GM19455 (cell line): ENCODE data around the gene GSG1.

Experiments
- ATAC-seq: cut with Tn5 transposase; IDR thresholded peaks from one replicate; pipeline ENCODE4 v1.9.1; 2021; ENCODE audit not compliant: unreplicated experiment

The GSG1 gene

GRCh38 chr12:13103391-13104033 lies at the start of gene GSG1:
TSS of gene GSG1 (minus strand) at chr12:13103667. CDS start at chr12:13103512, 155 bp downstream.
- ATAC-seq = no peak

GRCh38 chr12:13153180-13153579 lies 49.7 kb upstream of the GSG1 start:
- ATAC-seq = no peak

GRCh38 chr12:13152756-13153155 lies 49.3 kb upstream of the GSG1 start:
- no peak for ATAC-seq

DNA sequence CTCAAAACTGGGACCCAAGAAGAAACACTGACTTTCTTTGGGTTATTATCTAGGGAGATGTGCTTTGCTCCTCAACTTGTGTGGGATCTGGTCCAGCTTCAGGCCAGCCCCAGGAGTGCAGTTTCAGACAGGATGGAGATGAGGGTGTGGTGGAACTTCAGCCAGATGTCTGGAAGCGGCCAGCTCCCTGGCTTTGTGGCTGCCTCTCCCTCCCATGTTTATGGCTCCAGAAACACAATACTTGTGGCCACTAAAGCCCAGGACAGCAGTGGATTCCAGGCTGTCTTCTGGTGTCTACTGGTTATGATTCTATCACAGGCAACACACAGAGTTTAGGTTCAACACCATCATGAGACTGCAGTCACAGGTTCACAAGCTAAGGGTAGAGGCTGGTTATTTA lies 48.8 kb upstream of the GSG1 start:
- ATAC-seq = no peak

GRCh38 chr12:13149411-13149810 lies 45.9 kb upstream of the GSG1 start:
- ATAC-seq = no peak

GRCh38 chr12:13148485-13148847 lies 45.0 kb upstream of the GSG1 start:
- ATAC-seq = no peak

DNA sequence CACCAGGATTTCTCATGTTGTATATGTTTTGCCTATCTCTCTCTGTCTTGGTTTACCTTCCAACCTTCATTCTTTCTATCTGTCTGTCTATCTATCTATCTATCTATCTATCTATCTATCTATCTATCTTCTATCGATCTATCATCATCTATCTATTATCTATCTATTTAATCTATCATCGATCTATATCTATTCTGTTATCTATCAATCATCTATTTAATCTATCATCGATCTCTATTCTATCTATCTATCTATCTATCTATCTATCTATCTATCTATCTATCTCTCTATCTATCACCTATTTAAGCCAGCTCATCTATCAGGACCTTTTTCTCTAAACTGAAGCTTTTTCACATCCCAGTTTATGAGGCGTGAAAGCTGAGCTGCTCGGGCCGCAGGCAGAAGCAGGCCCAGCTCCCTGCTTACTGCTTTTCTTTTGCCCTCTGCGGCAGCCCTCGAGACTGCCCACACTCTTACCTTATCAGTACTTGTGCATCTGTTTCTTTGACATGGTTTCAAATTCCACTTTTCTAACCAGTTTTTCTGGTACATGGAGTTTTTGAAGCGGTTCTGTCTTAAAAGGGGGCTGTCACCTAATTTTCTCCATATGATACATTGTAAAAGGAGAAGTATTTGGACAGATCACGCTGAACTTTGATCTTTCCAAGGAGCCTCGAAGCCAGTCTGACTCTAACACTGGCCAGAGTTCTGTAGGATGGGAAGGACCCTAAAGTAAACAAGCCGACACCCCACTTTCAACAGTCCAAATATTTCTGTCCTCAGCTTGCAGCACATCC lies 44.4 kb upstream of the GSG1 start:
- no peak for ATAC-seq

- ATAC-seq = no peak
Observed at GRCh38 chr12:13146336-13146938, 43.0 kb upstream of the GSG1 start.

- no peak for ATAC-seq
Observed at GRCh38 chr12:13144266-13144828, 40.9 kb upstream of the GSG1 start.

DNA sequence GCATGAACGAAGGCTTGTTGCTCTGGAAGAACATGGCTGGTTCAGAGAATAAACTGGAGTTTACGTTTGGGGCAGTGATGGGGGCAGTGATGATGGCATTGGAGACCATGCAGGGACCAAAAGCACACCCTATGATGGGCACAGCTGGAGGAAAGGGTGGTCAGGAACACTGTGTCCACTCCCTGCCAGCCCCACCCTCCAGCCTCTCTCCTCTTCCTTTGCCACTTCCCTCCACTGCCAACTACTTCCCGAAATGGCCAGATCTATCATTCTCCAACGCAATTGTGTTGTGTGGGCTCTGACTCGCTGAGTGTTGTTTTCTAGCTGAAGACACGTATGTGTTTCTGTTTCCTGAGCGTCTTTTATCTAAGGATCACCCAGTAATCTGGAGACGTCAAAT lies 39.3 kb upstream of the GSG1 start:
- ATAC-seq = no peak

GRCh38 chr12:13141686-13142085 lies 38.2 kb upstream of the GSG1 start:
- no peak for ATAC-seq

DNA sequence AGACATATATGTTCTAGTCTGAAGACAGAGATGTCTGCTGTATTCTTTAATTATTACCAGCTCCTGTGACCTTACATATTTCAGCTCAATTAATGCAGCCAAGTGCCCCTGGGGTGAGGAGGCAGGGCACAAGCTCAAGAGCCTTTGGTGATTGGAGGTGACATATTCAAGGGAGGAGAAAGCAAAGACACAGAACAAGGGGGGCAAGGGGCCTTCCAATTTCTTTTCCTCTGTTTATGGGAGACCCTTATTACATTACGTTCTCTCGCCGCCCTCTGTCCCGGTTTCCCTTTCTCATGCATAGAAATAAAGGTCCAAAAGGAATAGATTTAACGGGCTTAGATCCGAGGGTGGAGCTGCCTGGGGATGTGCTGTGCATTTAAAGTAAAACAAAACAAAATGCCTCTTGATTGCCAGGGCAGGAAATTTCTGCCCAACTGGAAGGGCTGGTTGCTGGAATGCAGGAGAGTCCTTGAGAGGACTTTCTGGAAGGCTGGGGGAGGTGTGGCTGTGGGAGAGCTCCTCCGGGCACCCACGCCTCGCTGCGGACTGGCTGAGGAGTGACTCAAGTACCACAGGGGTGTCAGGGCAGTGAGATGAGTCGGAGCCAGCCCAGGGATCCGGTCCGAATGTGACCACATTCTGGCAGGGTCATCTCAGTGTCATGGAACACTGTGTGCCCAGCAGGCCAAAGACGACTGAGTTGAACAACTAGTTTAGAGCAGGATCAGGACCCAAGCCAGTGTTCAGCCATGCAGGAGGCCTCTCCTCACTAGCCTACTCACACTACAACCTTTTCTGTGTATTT lies 32.1 kb upstream of the GSG1 start:
- ATAC-seq = no peak

DNA sequence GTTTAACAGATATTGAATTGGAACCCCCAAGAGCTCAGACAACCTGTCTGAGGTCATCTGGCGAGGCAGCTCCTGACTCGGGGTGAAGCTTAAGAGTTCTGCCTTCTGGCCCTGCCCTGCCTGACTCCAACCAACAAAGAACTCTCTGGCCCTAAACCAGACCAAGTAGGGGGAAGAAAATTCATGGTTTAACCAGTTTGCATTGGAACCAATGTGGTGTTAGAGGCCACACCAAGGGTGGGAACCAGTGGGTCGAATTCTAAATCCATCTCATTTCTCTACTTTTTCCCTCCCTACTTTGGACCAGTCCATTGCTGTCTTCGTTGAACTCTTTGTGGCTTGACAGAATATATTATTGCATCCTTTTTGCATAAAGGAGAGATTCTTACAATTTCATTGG lies 30.4 kb upstream of the GSG1 start:
- ATAC-seq = no peak

DNA sequence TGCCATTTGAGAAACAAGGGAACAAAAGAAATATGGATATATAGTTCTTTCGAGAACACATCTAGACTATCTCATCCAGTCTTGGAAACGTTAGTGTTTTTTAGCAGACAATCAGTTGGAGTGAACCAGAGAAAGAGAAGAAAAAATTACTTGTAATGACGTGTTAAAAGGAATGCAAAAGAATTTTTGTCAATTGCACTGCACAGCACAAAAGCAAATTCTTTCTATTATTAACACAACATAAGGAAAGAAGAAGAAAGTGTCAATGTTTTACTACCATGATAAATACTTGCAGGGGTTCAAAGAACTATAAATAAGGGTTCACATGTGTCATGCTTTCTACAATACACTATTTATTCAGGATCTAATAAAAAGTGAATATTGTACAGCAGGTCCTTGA lies 27.5 kb upstream of the GSG1 start:
- no peak for ATAC-seq

GRCh38 chr12:13128291-13128965 lies 25.0 kb upstream of the GSG1 start:
- ATAC-seq = no peak

DNA sequence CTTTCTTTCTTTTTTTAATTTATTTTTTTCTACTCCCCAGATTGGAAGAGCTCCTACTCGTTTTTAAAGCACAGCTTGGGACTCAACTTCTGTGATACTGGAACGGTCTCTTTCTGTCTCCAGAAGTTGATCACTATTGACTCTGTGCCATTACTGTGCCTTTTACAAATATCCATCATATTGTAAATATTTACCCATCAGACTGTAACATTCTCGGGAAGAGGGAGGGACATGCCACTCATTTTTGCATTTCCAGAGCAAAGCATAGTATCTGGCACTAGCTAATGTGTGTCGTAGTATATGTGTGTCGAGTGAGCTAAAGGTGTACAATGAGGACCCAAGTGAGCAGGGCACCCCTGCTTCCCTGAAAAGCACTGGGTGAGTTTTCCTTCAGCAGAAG lies 24.0 kb upstream of the GSG1 start:
- no peak for ATAC-seq

DNA sequence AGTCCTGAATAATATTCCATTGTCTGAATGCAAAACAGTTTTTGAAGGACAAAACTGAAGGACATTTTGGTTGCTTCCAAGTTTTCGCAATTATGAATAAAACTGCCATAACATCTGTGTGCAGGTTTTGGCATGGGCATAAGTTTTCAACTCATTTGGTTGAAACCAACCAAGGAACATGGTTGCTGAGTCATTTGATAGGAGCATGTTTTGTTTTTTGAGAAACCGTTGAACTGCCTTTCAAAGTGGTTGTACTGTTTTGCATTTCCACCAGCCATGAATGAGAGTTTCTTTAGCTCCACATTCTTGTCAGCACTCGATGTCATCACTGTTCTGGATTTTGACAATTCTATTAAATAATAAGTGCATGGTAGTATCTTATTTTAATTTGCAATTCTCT lies 23.0 kb upstream of the GSG1 start:
- ATAC-seq = no peak

DNA sequence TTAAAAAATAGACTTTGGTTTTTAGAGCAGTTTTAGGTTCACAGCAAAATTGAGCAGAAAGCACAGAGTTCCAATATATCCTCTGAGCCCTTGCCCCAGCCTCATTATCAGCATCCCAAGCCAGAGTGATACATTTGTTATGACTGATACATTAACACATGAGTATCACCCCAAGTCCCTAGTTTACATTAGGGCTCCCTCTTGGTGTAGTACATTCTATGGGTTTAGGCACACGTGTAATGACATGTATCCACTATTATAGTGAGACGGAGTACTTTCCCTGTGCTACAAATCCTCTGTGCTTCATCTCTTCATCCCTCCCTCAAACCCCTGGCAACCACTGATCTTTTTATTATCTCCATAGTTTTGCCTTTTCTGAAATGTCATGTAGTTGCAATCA lies 22.5 kb upstream of the GSG1 start:
- no peak for ATAC-seq

DNA sequence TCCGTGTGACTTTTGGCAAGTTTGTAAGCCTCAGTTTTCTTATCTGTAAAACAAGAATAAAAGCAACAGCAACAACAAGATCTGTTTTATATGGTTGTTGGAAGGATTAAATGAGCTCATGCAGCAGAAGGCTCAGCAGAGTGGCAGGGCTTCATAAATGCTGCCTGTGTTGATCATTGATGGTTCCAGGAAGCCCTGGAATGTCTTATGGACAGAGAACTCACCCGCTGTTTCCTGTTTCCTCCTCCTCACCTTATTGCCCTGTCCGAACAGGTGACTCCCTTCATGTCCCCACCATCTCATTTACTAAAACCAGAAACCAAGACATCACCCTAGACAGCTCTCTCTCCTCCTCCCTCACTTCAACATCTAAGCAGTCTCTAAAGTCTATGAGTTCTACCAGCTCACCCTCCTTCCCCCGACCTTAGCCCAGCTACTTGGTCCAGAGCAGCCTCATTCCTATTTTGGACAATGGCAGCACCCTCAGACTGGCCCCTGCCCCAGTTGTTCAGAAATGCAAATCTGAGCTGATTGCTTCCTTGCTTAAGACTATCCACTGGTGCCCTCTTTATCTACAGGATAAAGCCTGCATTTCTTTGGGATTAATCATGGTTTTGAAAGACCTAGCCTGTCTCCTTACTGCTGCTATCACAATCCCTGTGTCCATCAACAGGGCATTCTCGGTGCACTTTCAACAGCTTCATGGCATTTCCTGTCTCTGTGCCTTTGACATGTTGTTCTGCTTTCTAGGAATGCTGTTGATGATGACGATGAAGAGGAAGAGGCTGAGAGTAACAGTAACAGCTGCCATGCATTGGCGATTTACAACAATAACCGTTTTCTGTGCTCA lies 21.4 kb upstream of the GSG1 start:
- ATAC-seq = no peak

GRCh38 chr12:13121568-13121967 lies 18.1 kb upstream of the GSG1 start:
- no peak for ATAC-seq
